ENCODE measurements around the gene NLRP11. TPM values are rescaled to one million over a fixed set of nuclear protein-coding genes. Genes with fewer than 3 reads are reported as not detected.

The NLRP11 gene
- total RNA-seq, 1 experiment from 2014 or later, result not detected

DNA sequence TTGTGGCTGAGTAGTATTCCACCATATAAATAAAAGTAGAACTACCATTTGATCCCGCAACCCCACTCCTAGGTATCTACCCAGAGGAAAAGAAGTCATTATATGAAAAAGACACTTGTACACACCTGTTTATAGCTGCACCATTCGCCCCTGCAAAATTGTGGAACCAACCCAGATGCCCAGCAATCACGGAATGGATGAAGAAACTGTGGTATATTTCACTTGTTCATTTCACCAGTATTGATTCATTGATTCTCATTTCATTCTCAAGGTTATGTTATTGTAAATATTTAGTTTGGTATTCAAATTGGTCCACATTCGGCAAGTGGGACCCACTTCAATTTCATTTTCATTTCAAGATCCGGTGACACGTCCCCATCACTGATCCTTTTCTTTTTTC is 81.1 kb downstream of the NLRP11 start:
- Histone ChIP-seq H3K27me3 (ENCODE audit: control insufficient read depth, insufficient read depth, low read length) (no peaks in the 10 kb centered on the region), H3K36me3 (replicated peaks; ENCODE audit: control insufficient read depth, insufficient read depth, low read length) (no peaks in the 10 kb centered on the region), H3K4me3 (ENCODE audit: insufficient read depth, low read depth, low read length) (no peak overlapping the region)
- no peak for DNase-seq

DNA sequence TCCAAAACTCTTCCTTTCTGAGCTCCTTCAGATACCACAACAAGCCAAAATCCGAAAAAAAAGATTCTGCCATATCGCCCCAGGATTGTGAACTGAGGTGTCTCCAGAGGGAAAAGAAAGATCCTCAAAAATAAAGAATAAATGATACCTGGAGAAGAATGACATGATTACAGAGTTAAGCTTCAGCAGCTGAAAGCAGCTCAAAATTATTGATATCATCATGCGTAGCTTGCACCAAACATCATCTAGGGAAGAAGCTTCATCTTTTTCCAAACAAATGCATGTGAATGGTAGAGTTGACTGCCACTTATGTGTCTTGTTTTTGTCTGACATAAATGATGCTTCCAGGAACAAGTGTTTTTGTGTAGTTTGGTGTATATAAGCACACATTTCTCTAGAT is 93.5 kb downstream of the NLRP11 start, which contains the start of gene NLRP9:
Gene NLRP9 (minus strand): TSS at position 101 of the 400 bp plus-strand sequence. CDS start 28 bp downstream, at position 73.
- no peak for DNase-seq
- no peak within 1 kb of the TSS for H3K4me3 ChIP-seq (ENCODE audit: insufficient read depth, low read depth, low read length)
- H3K36me3 ChIP-seq (replicated peaks; ENCODE audit: control insufficient read depth, insufficient read depth, low read length), result no peaks in the 10 kb centered on the region
- H3K27me3 ChIP-seq (ENCODE audit: control insufficient read depth, insufficient read depth, low read length), result no peaks in the 10 kb centered on the region

Other genes with a start within 250 kb of the NLRP11 start
- 4.3 and 4.7 TPM in 2 replicates for gene FIZ1, start 232.5 kb downstream of the NLRP11 start, total RNA-seq (2014; rRNA removed; shearing (Covaris generic))
- gene ZNF524, start 231.7 kb downstream of the NLRP11 start, total RNA-seq (2014; rRNA removed; shearing (Covaris generic)), result 11.2 and 13.6 TPM in 2 replicates
- 3.5 and 4.9 TPM in 2 replicates for gene ZNF865, start 226.4 kb downstream of the NLRP11 start, total RNA-seq (2014; rRNA removed; shearing (Covaris generic))
- gene ZNF784, start 207.4 kb downstream of the NLRP11 start, total RNA-seq (2014; rRNA removed; shearing (Covaris generic)), result 9.8 and 12.5 TPM in 2 replicates
- gene ZNF580, start 191.0 kb downstream of the NLRP11 start, total RNA-seq (2014; rRNA removed; shearing (Covaris generic)), result 16.0 and 25.0 TPM in 2 replicates
- gene ZNF581, start 188.3 kb downstream of the NLRP11 start, total RNA-seq (2014; rRNA removed; shearing (Covaris generic)), result 64.7 and 67.0 TPM in 2 replicates
- 13.2 and 14.4 TPM in 2 replicates for gene CCDC106, start 183.8 kb downstream of the NLRP11 start, total RNA-seq (2014; rRNA removed; shearing (Covaris generic))
- 231 and 289 TPM in 2 replicates for gene U2AF2, start 177.0 kb downstream of the NLRP11 start, total RNA-seq (2014; rRNA removed; shearing (Covaris generic))
- gene EPN1, start 156.8 kb downstream of the NLRP11 start, total RNA-seq (2014; rRNA removed; shearing (Covaris generic)), result 156 and 157 TPM in 2 replicates
- gene NLRP9, start 93.6 kb downstream of the NLRP11 start, total RNA-seq (2014; rRNA removed; shearing (Covaris generic)), result not detected in 2 replicates
- gene RFPL4A, start 72.9 kb downstream of the NLRP11 start, total RNA-seq (2014; rRNA removed; shearing (Covaris generic)), result not detected in 2 replicates
- not detected in 2 replicates for gene RFPL4AL1, start 62.9 kb downstream of the NLRP11 start, total RNA-seq (2014; rRNA removed; shearing (Covaris generic))
- not detected in 2 replicates for gene NLRP4, start 4.5 kb upstream of the NLRP11 start, total RNA-seq (2014; rRNA removed; shearing (Covaris generic))
- not detected in 2 replicates for gene NLRP13, start 100.3 kb upstream of the NLRP11 start, total RNA-seq (2014; rRNA removed; shearing (Covaris generic))
- gene NLRP8, start 115.8 kb upstream of the NLRP11 start, total RNA-seq (2014; rRNA removed; shearing (Covaris generic)), result not detected in 2 replicates
- gene NLRP5, start 154.8 kb upstream of the NLRP11 start, total RNA-seq (2014; rRNA removed; shearing (Covaris generic)), result not detected in 2 replicates

Measured in H7 (cell line).